ENCODE measurements around the gene PHPT1. TPM values are rescaled to one million over a fixed set of nuclear protein-coding genes. Genes with fewer than 3 reads are reported as not detected.
"Not testable (repeated sequence)": the region's sequence is repeated elsewhere in the genome, so short reads cannot be mapped to it uniquely, and the experiment has no call there.

PHPT1 gene
- polyA plus RNA-seq, 3 donors from 2014 or later = 127 to 212 (median 166) TPM

DNA sequence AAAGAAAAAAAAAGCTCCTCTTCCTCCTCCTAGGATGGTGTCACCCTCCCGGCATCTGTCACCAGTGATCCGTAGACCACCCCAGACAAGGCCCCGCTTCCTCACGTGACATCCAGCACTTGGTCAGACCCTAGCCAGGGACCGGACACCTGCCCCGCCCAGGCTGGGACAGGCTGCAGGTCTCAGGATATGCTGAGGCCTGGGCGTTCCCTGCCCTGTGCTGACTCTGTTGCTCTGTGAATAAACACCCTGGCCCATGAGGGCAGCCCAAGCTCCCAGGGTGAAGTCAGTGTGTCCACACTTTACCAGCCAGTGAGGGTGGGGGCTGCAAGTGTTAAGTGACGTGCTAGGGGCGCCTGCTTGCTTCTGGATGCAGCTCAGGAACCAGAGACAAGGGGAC is 11.3 kb downstream of the PHPT1 start:
- Mint-ChIP-seq H3K27ac (peak overlapping the region in 3 of 6 donors; percentile 13 to 58 (median 57)), H3K4me3 (no peak overlapping the region), H3K36me3 (peaks cover 3 to 4% (median 3%) of the 10 kb centered on the region in 3 donors), H3K27me3 (ENCODE audit: low read depth in 3 of 3) (peaks cover 0 to 10% (median 8%) of the 10 kb centered on the region in 3 donors), H3K9me3 (no peaks in the 10 kb centered on the region), H3K4me1 (peaks cover 20 to 21% of the 10 kb centered on the region in 2 donors)
- DNase-seq = no peak

DNA sequence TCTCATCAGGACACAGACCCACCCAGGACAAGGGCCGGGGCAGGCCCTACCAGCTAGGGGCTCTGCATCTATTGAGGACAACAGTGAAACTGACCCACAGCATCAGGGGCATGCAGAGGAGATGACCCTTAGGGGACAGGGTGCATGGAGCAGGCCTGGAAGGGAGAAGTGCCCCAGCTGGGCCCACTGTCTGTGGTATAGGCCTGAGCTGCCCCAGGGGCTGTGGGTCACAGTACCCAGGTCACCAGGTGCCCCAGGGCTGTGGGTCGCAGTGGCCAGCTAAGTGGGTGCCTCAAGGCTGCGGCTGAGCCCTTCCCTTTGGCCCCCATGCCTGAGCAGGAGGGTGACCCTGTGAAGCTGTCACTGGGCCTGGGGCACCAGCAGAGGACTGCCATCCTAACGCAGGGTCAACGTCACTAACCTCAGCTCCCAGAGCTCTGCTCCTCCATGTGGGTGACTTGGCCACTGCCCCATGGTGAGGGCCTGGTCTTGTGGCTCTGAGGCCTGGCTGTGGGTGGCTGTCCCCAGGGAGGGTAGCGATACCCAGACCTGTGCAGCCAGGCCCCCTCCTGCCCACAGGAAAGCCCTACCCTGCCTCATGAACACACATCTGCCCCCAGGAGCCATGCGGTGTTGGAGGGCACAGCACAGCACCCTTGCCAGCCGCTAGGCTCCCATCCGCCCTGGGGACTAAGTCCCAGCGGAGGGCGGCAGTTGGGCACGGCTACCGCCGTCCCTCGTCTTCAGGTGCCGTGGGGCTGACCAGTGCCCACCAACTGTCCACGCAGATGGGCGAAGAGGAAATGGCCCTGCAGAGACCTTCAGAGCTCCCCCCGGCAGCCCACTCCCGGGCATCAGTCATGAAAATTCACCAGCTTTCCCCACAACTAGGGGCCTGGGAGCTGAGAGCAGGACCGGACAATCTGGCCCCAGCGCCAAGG is 12.0 kb downstream of the PHPT1 start:
- Mint-ChIP-seq H3K4me1 (peaks cover 20 to 21% of the 10 kb centered on the region in 2 donors), H3K9me3 (no peaks in the 10 kb centered on the region), H3K4me3 (no peak overlapping the region), H3K36me3 (peaks cover 3 to 4% (median 3%) of the 10 kb centered on the region in 3 donors), H3K27me3 (ENCODE audit: low read depth in 3 of 3) (peaks cover 0 to 9% (median 8%) of the 10 kb centered on the region in 3 donors), H3K27ac (peak overlapping the region in 1 of 6 donors; percentile 57)
- no peak for DNase-seq

DNA sequence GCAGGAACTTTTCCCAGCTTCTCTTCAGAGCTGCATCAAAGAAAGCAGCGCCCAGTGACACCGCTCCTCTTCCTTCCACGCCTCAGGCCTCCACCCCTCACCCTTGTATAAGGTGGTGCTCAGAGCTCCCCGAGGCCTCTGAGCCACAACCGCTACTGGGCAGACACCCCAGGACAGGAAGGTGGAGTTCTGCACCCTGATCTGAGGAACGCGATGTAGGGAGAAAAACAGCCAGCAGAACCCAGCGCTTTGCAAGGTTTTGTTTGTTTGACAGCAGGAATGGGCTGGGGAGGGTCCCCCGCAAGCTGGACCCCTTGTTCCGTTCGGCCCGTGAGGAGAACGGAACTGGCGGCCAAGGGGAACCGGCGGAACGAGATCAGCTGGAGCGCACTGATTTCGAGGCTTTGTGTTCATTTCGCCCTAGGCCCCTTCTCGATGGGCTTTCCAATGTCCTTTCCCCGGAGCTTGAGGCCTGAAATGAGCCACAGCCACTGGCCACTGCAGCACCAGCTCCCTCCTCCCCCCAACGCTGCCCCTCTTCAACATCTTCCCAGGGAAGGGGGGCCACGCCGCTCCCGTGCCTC is 12.8 kb downstream of the PHPT1 start:
- Mint-ChIP-seq H3K36me3 (peaks cover 3 to 4% (median 3%) of the 10 kb centered on the region in 3 donors), H3K4me1 (peaks cover 20 to 21% of the 10 kb centered on the region in 2 donors), H3K4me3 (no peak overlapping the region), H3K27ac (no peak overlapping the region), H3K27me3 (ENCODE audit: low read depth in 3 of 3) (peaks cover 0 to 8% (median 4%) of the 10 kb centered on the region in 3 donors), H3K9me3 (no peaks in the 10 kb centered on the region)
- no peak for DNase-seq

DNA sequence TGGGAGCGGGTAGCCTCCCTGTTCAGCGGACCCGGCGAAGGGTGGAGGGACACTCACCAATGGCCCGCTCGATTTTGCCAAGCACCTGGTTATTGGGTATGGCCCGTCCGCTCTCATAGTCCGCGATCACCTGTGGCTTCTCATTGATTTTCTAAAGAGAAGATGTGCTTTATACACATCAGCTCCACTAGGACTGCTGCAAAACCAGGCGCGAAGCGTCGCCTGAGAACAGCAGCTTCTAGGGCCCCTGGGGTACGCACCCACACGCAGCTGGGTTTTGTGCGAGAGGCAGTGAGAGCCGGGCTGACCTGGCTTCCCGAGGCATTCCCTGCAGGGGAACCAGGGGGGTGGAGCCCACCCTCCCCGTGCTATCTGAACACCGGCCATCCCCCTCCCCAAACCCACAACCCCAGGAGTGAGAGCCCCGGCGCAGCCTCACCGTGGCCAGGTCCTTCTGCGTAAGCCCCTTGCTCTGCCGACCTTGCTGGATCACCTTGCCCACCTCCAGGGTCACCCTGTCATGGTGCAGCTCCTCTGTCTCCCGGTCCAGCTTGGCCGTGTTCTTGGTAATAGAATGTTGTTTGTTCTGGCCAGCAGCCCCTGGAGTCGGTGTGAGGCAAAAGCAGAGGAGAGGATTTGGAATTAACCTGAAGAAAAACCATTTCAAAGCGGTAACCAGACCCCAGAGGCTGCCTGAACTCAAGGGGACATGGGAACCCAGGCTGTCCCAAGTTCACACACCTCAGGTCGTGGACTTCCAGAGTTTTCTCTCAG is 13.8 kb downstream of the PHPT1 start:
- no peak overlapping the region for H3K4me3 Mint-ChIP-seq

DNA sequence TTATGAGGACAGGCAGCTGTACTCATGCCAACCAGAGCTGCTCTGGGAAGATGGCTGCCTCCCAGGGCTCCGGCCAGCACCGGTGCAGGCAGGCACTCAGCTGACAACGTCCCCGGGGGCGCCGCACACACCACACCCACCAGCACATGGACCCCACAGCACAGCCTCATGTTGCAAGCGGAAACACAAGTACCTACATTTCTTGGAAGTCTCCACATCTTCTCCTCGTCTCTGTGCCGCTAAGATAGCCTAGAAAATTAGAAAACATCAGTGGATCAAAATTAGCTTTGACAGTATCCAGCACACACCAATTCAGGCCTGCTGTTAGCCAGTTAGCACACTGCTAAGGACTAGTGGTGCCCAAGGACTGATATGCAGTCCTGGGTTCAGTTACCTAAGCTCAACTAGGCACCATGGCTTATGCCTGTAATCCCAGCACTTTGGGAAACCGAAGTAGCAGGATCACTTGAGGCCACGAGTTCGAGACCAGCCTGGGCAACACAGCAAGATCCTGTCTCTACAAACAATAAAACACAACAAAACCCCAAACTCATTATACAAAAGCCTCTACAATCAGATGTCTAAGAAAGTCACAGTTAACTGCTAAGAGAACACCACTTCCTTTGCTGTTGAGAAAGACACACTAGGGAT is 14.5 kb downstream of the PHPT1 start:
- H3K27ac Mint-ChIP-seq = peak overlapping the region in 4 of 6 donors; percentile 17 to 75 (median 43)

More for the DNA sequence above, 13.8 kb downstream of the PHPT1 start:
- Mint-ChIP-seq H3K27ac (peak overlapping the region in 1 of 6 donors; percentile 17), H3K36me3 (peaks cover 3 to 4% (median 3%) of the 10 kb centered on the region in 3 donors), H3K4me1 (peaks cover 23 to 25% of the 10 kb centered on the region in 2 donors), H3K27me3 (ENCODE audit: low read depth in 3 of 3) (peaks cover 0 to 8% (median 3%) of the 10 kb centered on the region in 3 donors), H3K9me3 (no peaks in the 10 kb centered on the region)
- no peak for DNase-seq

DNA sequence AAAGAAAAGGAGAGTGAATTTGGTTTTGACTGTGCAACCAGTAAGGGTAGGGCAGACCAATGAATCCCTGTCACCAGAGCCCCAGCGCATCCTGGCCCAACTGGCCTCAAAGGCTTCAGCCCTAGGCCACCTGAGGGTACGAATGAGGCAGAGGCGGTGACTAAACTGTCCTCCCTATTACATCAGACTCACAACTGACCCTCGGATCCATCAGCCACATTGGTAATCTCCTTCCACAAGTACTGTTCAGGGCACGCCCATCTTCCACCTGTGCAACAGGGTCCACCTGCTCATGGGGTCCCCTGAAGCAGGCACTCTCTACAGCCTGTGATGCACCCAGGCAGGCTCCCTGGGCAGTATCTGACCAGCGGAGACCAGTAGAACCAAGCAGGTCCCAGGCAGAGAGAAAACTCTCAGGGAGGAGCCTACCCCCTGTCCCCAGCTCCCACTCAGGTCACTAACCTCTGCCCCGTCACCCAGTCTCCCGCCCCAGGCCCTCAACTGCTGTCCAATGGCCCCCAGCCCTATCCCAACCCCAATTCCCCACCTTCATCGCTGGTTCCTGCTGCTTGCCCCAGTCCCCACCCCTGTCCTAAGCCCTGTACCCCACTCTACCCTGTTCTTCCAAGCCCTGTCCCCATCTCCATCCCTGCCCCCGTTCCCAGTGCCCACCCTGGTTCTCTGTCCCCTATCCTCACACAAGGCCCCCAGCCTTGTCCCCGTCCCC is 16.0 kb downstream of the PHPT1 start:
- peaks cover 0 to 3% (median 3%) of the 10 kb centered on the region in 3 donors for H3K27me3 Mint-ChIP-seq (ENCODE audit: low read depth in 3 of 3)
- no peak for DNase-seq
- H3K4me1 Mint-ChIP-seq = peaks cover 23 to 25% of the 10 kb centered on the region in 2 donors
- peak overlapping the region; percentile 35 to 92 (median 80) for H3K27ac Mint-ChIP-seq
- H3K9me3 Mint-ChIP-seq = no peaks in the 10 kb centered on the region
- H3K4me3 Mint-ChIP-seq = peak overlapping the region; percentile 68 to 90 (median 84)
- H3K36me3 Mint-ChIP-seq = peaks cover 3 to 4% (median 3%) of the 10 kb centered on the region in 3 donors

More for the DNA sequence above, 14.5 kb downstream of the PHPT1 start:
- no peak for DNase-seq
- Mint-ChIP-seq H3K4me1 (peaks cover 23 to 25% of the 10 kb centered on the region in 2 donors), H3K27me3 (ENCODE audit: low read depth in 3 of 3) (peaks cover 0 to 6% (median 3%) of the 10 kb centered on the region in 3 donors), H3K9me3 (no peaks in the 10 kb centered on the region), H3K36me3 (peaks cover 3 to 4% (median 3%) of the 10 kb centered on the region in 3 donors), H3K4me3 (peak overlapping the region in 3 of 5 donors; percentile 18 to 54 (median 27))

DNA sequence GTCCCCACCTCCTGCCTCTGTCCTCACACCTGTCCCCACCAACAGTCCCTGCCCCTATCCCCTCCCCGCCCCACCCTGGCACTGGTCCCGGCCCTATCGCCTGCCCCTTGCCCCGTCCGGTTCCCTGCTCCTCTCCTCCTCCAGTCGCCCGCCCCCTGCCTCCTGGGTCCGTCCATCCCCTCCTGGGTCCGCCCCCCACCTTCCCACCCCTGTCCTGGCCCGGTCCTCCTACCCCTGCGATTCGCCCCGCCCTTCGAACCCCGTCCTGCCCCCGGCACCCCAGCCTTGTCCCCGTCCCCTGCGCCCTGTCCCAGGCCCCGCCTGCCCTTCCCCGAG is 16.5 kb downstream of the PHPT1 start:
- Mint-ChIP-seq H3K9me3 (no peaks in the 10 kb centered on the region), H3K27me3 (ENCODE audit: low read depth in 3 of 3) (peaks cover 0 to 3% (median 3%) of the 10 kb centered on the region in 3 donors), H3K4me3 (peak overlapping the region; percentile 68 to 90 (median 84)), H3K36me3 (peaks cover 3 to 4% (median 3%) of the 10 kb centered on the region in 3 donors), H3K4me1 (peaks cover 20 to 25% of the 10 kb centered on the region in 2 donors), H3K27ac (peak overlapping the region in 5 of 6 donors; percentile 75 to 92 (median 80))
- DNase-seq = no peak

DNA sequence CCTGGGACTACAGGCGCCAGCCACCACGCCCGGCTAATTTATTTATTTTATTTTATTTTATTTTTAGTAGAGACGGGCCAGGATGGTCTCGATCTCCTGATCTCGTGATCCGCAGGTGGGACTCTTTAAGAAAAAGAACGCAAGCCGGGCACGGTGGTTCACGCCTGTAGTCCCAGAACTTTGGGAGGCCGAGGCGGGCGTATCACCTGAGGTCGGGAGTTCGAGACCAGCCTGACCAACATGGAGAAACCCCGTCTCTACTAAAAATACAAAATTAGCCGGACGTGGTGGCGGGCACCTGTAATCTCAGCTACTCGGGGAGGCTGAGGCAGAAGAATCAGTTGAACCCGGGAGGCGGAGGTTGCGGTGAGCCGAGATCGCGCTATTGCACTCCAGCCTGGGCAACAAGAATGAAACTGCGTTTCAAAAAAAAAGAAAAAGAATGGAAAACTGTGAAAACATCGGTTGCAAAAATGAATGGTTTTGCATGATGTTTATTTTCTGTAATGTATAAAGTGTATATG is 17.8 kb downstream of the PHPT1 start:
- H3K27ac Mint-ChIP-seq = peak overlapping the region in 5 of 6 donors; percentile 23 to 84 (median 62)
- H3K27me3 Mint-ChIP-seq (ENCODE audit: low read depth in 3 of 3) = not testable (repeated sequence)

DNA sequence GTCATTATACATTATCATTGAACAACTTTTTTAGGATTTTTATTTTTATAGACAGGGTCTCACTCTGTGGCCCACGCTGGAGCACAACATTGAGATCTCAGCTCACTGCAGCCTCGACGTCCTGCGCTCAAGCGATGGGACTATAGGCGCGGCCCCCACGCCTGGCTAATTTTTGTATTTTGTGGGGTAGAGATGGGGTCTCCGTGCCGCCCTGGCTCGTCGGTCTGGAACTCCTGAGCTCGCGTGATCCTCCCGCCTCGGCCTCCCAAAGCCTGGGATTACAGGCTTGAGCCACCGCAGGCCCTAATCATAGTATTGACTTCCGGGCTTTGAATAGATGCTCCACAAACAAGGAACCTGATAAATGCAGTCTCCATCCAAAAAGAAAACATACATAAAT is 18.3 kb downstream of the PHPT1 start:
- Mint-ChIP-seq H3K4me3 (peak overlapping the region; percentile 48 to 75 (median 58)), H3K4me1 (peaks cover 20 to 25% of the 10 kb centered on the region in 2 donors), H3K36me3 (peaks cover 3 to 4% (median 3%) of the 10 kb centered on the region in 3 donors), H3K9me3 (no peaks in the 10 kb centered on the region), H3K27ac (peak overlapping the region in 2 of 6 donors; percentile 49 to 84), H3K27me3 (ENCODE audit: low read depth in 3 of 3) (peaks cover 0 to under 1% (median 0%) of the 10 kb centered on the region in 3 donors)
- no peak for DNase-seq

More for the DNA sequence above, 17.8 kb downstream of the PHPT1 start:
- not testable (repeated sequence) for DNase-seq, H3K36me3 Mint-ChIP-seq, H3K9me3 Mint-ChIP-seq
- Mint-ChIP-seq H3K4me3 (peak overlapping the region; percentile 61 to 78 (median 68)), H3K4me1 (peaks cover 20 to 25% of the 10 kb centered on the region in 2 donors)

DNA sequence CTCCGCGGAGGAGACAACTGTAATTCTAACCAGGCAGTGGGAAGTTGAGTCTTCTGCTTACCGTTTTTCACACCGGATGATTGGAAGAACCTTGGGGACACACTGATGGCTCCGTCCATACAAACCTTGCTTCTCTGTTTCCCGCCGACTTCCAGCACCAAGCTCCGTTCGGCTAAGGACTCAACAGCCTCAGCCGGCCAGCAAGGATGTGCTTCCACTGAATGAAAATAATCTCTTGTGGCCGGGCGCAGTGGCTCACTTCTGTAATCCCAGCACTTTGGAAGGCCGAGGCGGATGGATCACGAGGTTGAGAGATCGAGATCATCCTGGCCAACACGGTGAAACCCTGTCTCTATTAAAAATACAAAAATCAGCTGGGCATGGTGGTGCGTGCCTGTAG is 18.7 kb downstream of the PHPT1 start:
- Mint-ChIP-seq H3K27me3 (ENCODE audit: low read depth in 3 of 3) (no peaks in the 10 kb centered on the region), H3K36me3 (peaks cover 3 to 4% (median 3%) of the 10 kb centered on the region in 3 donors), H3K9me3 (no peaks in the 10 kb centered on the region), H3K4me3 (peak overlapping the region in 3 of 5 donors; percentile 58 to 75 (median 61)), H3K27ac (peak overlapping the region in 1 of 6 donors; percentile 84), H3K4me1 (peaks cover 20 to 25% of the 10 kb centered on the region in 2 donors)
- DNase-seq = no peak

DNA sequence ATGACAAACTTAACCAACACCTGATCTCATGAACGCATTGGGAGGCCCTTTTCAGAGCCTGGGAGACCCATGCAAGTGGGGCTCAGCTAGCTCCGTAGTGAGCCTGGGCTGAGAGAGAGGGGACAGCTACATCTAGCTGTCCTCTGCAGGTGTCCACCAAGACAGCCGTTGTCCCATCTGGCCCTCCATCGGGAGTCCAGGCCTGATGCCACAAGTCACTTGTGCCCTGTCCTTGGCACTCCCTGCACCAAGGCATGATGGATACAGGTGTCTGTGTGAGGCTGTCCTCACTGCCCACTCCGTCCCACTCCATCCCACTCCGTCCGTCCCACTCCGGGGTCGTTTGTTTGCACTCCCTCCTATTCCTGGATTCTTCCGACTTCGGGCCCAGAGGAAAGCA is 19.4 kb downstream of the PHPT1 start:
- Mint-ChIP-seq H3K27ac (peak overlapping the region in 4 of 6 donors; percentile 40 to 71 (median 60)), H3K4me3 (peak overlapping the region; percentile 37 to 75 (median 58)), H3K4me1 (peaks cover 17 to 20% of the 10 kb centered on the region in 2 donors), H3K27me3 (ENCODE audit: low read depth in 3 of 3) (no peaks in the 10 kb centered on the region), H3K9me3 (no peaks in the 10 kb centered on the region), H3K36me3 (peaks cover 3% of the 10 kb centered on the region in 3 donors)
- no peak for DNase-seq

DNA sequence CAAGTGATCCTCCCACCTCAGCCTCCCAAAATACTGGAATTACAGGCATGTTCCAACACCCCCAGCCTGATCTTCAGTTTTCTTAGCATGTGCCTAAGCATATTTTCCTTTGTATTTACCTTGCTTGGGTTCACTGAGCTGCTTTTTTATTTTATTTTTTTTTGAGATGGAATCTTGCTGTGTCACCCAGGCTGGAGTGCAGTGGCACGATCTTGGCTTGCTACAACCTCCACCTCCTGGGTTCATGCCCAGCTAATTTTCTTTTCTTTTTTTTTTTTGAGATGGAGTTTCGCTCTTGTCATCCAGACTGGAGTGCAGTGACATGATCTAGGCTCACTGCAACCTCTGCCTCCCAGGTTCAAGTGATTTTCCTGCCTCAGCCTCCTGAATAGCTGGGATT is 20.4 kb downstream of the PHPT1 start:
- not testable (repeated sequence) for DNase-seq; H3K27ac Mint-ChIP-seq; H3K27me3 Mint-ChIP-seq (ENCODE audit: low read depth in 3 of 3); H3K9me3 Mint-ChIP-seq; H3K36me3 Mint-ChIP-seq
- peak overlapping the region in 1 of 5 donors; percentile 61 for H3K4me3 Mint-ChIP-seq
- peaks cover 10 to 13% of the 10 kb centered on the region in 2 donors for H3K4me1 Mint-ChIP-seq

Data from immature natural killer cell (primary cell).